ENCODE data around the gene TASOR2.
A peak's percentile ranks its signal among the peaks of the same experiment; 100 is the strongest.

The TASOR2 gene

GRCh38 chr10:5658871-5659618, 25.6 kb upstream of the TASOR2 start:
- no peak for DNase-seq

GRCh38 chr10:5659702-5660528, 24.7 kb upstream of the TASOR2 start:
- no peak for DNase-seq

GRCh38 chr10:5661043-5661442, 23.6 kb upstream of the TASOR2 start:
- no peak for DNase-seq

- DNase-seq = no peak
Observed at GRCh38 chr10:5662708-5663579, 21.7 kb upstream of the TASOR2 start.

GRCh38 chr10:5663692-5664427, 20.8 kb upstream of the TASOR2 start:
- no peak for DNase-seq

- DNase-seq = no peak
Observed at GRCh38 chr10:5665373-5666007, 19.1 kb upstream of the TASOR2 start.

- no peak for DNase-seq
Observed at GRCh38 chr10:5666008-5666840, 18.4 kb upstream of the TASOR2 start, which contains the start of gene ASB13. Gene ASB13 (minus strand): TSS chr10:5666595. CDS start chr10:5666551, 44 bp downstream.

- no peak for DNase-seq
Observed at GRCh38 chr10:5666841-5667630, 17.6 kb upstream of the TASOR2 start.

GRCh38 chr10:5668429-5668828, 16.2 kb upstream of the TASOR2 start:
- no peak for DNase-seq

GRCh38 chr10:5669604-5670003, 15.0 kb upstream of the TASOR2 start:
- DNase-seq = no peak

GRCh38 chr10:5670662-5671375, 13.8 kb upstream of the TASOR2 start:
- DNase-seq = no peak

- DNase-seq = no peak
Observed at GRCh38 chr10:5678397-5679036, 6.1 kb upstream of the TASOR2 start.

GRCh38 chr10:5679037-5679435, 5.6 kb upstream of the TASOR2 start:
- DNase-seq = no peak

GRCh38 chr10:5679606-5680005, 5.0 kb upstream of the TASOR2 start:
- no peak for DNase-seq

- no peak for DNase-seq
Observed at GRCh38 chr10:5681930-5682329, 2.7 kb upstream of the TASOR2 start.

- no peak for DNase-seq
Observed at GRCh38 chr10:5683065-5683464, 1.6 kb upstream of the TASOR2 start.

GRCh38 chr10:5684971-5685763, 529 bp downstream of the TASOR2 start:
- DNase-seq = peak; percentile 55

- DNase-seq = no peak
Observed at GRCh38 chr10:5685764-5686240, 1.2 kb downstream of the TASOR2 start.

All from activated CD4-positive, alpha-beta T cell treated with anti-CD3 and anti-CD28 coated beads for 1 hour (primary cell).